IMR-90 (cell line): ENCODE measurements around the gene RMC1. TPM values are rescaled to one million over a fixed set of nuclear protein-coding genes. Genes with fewer than 3 reads are reported as not detected.

ENCODE experiments used
- ATAC-seq: fragments of 200-7000 bp; cut with Tn5 transposase; 2 replicates; pipeline ENCODE4 v1.9.1; 2020; ENCODE audit warnings: low read depth, mild to moderate bottlenecking, moderate library complexity
- BruUV-seq: library from RNA; stranded (reverse); fragments of 400-500 nt; replicated peaks from 2 replicates; lab custom pipeline; 2021; lab: Mats Ljungman, UMichigan
- CTCF ChIA-PET: fragments of 300-600 bp; formaldehyde crosslinking; extraction: SDS; loops from one replicate; lab custom pipeline; 2021; ENCODE audit warnings: antibody characterized with exemption; lab: Yijun Ruan, JAX
- POLR2A ChIA-PET: fragments of 300-600 bp; sonication (Branson Sonifier 250); formaldehyde crosslinking; loops from one replicate; lab custom pipeline; 2022; ENCODE audit warnings: antibody characterized with exemption; ENCODE audit not compliant: unreplicated experiment; lab: Charles Lee
- DNase-seq: peaks from one replicate; pipeline ENCODE4 v3.0.0; 2013
- H2AFZ ChIP-seq: replicated peaks from 2 replicates; pipeline ENCODE3; 2013; ENCODE audit warnings: low read length, mild to moderate bottlenecking; ENCODE audit not compliant: poor library complexity
- H2AK5ac ChIP-seq: 2 replicates; pipeline ENCODE4 v1.6.1; 2013; ENCODE audit warnings: low read depth, low read length, inconsistent platforms
- H2AK9ac ChIP-seq: replicated peaks from 2 replicates; pipeline ENCODE3; 2013; ENCODE audit warnings: mild to moderate bottlenecking, low read depth, low read length, moderate library complexity; ENCODE audit not compliant: poor library complexity
- H2BK120ac ChIP-seq: 2 replicates; pipeline ENCODE4 v1.6.1; 2013; ENCODE audit warnings: low read depth, low read length, inconsistent platforms
- H2BK15ac ChIP-seq: 3 replicates; pipeline ENCODE4 v1.6.1; 2013; ENCODE audit warnings: low read depth, low read length, inconsistent platforms
- H2BK20ac ChIP-seq: 2 replicates; pipeline ENCODE4 v1.6.1; 2013; ENCODE audit warnings: low read depth, mild to moderate bottlenecking, inconsistent platforms, low read length, moderate library complexity
- H2BK5ac ChIP-seq: 2 replicates; pipeline ENCODE4 v1.6.1; 2013; ENCODE audit warnings: mild to moderate bottlenecking, low read depth, low read length, inconsistent platforms; ENCODE audit not compliant: poor library complexity, severe bottlenecking
- H3K14ac ChIP-seq: replicated peaks from 2 replicates; pipeline ENCODE4 v1.6.1; 2013; ENCODE audit warnings: low read depth, low read length, inconsistent platforms
- H3K18ac ChIP-seq: 2 replicates; pipeline ENCODE4 v1.6.1; 2013; ENCODE audit warnings: low read depth, low read length, control low read depth
- H3K23ac ChIP-seq: 2 replicates; pipeline ENCODE4 v1.6.1; 2013; ENCODE audit warnings: low read depth, low read length, inconsistent platforms
- H3K27ac ChIP-seq: 2 replicates; pipeline ENCODE4 v1.5.1; 2013; ENCODE audit warnings: mild to moderate bottlenecking, control low read depth, low read length; ENCODE audit not compliant: insufficient read depth
- H3K27me3 ChIP-seq: 2 replicates; pipeline ENCODE4 v1.6.1; 2013; ENCODE audit warnings: low read length; ENCODE audit not compliant: control insufficient read depth, insufficient read depth
- H3K36me3 ChIP-seq: 2 replicates; pipeline ENCODE4 v1.6.1; 2013; ENCODE audit warnings: low read length, mixed read lengths; ENCODE audit not compliant: control insufficient read depth, insufficient read depth
- H3K4ac ChIP-seq: 2 replicates; pipeline ENCODE4 v1.6.1; 2013; ENCODE audit warnings: low read depth, low read length, inconsistent platforms
- H3K4me1 ChIP-seq: 2 replicates; pipeline ENCODE4 v1.6.1; 2013; ENCODE audit warnings: low read length, mixed read lengths; ENCODE audit not compliant: control insufficient read depth, insufficient read depth
- H3K4me2 ChIP-seq: 2 replicates; pipeline ENCODE4 v1.6.1; 2013; ENCODE audit warnings: low read depth, mild to moderate bottlenecking, control low read depth, low read length, moderate library complexity
- H3K4me3 ChIP-seq: 2 replicates; pipeline ENCODE4 v1.5.1; 2013; ENCODE audit warnings: low read depth, mild to moderate bottlenecking, control low read depth, low read length, moderate library complexity; ENCODE audit not compliant: insufficient read depth
- H3K56ac ChIP-seq: 2 replicates; pipeline ENCODE4 v1.6.1; 2013; ENCODE audit warnings: low read length, inconsistent platforms; ENCODE audit not compliant: insufficient read depth; ENCODE audit errors: extremely low read depth
- H3K79me1 ChIP-seq, 2 experiments: 2 replicates each; pipeline ENCODE4 v1.6.1; 2013; ENCODE audit warnings: low read length in 2 of 2, inconsistent platforms in 1 of 2, low read depth in 1 of 2
- H3K9ac ChIP-seq: 2 replicates; pipeline ENCODE4 v1.6.1; 2013; ENCODE audit warnings: low read depth, low read length, control low read depth
- H3K9me1 ChIP-seq: 2 replicates; pipeline ENCODE4 v1.6.1; 2013; ENCODE audit warnings: low read length, inconsistent platforms; ENCODE audit not compliant: insufficient read depth
- H3K9me3 ChIP-seq: 2 replicates; pipeline ENCODE4 v1.6.1; 2013; ENCODE audit warnings: low read length; ENCODE audit not compliant: control insufficient read depth, insufficient read depth
- H4K20me1 ChIP-seq: 2 replicates; pipeline ENCODE4 v1.6.1; 2013; ENCODE audit warnings: low read length, inconsistent platforms; ENCODE audit not compliant: insufficient read depth
- H4K5ac ChIP-seq: 2 replicates; pipeline ENCODE4 v1.6.1; 2013; ENCODE audit warnings: mild to moderate bottlenecking, low read depth, low read length, control low read depth
- H4K8ac ChIP-seq, 2 experiments: 2 replicates each; pipeline ENCODE4 v1.6.1; 2013; ENCODE audit warnings: low read depth in 2 of 2, low read length in 2 of 2, control low read depth in 1 of 2, inconsistent platforms in 1 of 2
- H4K91ac ChIP-seq: 2 replicates; pipeline ENCODE4 v1.6.1; 2013; ENCODE audit warnings: low read depth, low read length, inconsistent platforms; ENCODE audit not compliant: insufficient read depth
- BHLHE40 ChIP-seq: fragments of 150-350 bp; IDR thresholded peaks from 2 replicates; pipeline ENCODE4 v1.6.1; 2016; ENCODE audit warnings: mild to moderate bottlenecking, low read depth, low read length
- CHD1 ChIP-seq: IDR thresholded peaks from 2 replicates; pipeline ENCODE4 v1.6.1; 2012; ENCODE audit warnings: low read depth, low read length, improper control_type of control experiment
- FOS ChIP-seq: fragments of 150-350 bp; IDR thresholded peaks from 2 replicates; pipeline ENCODE4 v1.6.1; 2016; ENCODE audit warnings: low read depth, low read length
- MAFK ChIP-seq: IDR thresholded peaks from 2 replicates; pipeline ENCODE4 v1.6.1; 2012; ENCODE audit warnings: low read depth, low read length, improper control_type of control experiment
- MAZ ChIP-seq: IDR thresholded peaks from 2 replicates; pipeline ENCODE4 v1.6.1; 2012; ENCODE audit warnings: low read depth, mild to moderate bottlenecking, low read length, improper control_type of control experiment, moderate library complexity, borderline replicate concordance
- MXI1 ChIP-seq: IDR thresholded peaks from 2 replicates; pipeline ENCODE4 v1.6.1; 2012; ENCODE audit warnings: low read depth, mild to moderate bottlenecking, low read length, moderate library complexity, borderline replicate concordance
- NFE2L2 ChIP-seq: fragments of 150-350 bp; IDR thresholded peaks from 2 replicates; pipeline ENCODE4 v1.6.1; 2016; ENCODE audit warnings: low read depth, mild to moderate bottlenecking, low read length
- RAD21 ChIP-seq: IDR thresholded peaks from 2 replicates; pipeline ENCODE4 v1.6.1; 2012; ENCODE audit warnings: low read length, improper control_type of control experiment
- RCOR1 ChIP-seq: IDR thresholded peaks from 2 replicates; pipeline ENCODE4 v1.6.1; 2012; ENCODE audit warnings: mild to moderate bottlenecking, low read length, improper control_type of control experiment; ENCODE audit not compliant: insufficient replicate concordance
- RFX5 ChIP-seq: IDR thresholded peaks from 2 replicates; pipeline ENCODE4 v1.8.0; 2012; ENCODE audit warnings: low read depth, mild to moderate bottlenecking, low read length, moderate library complexity
- SMC3 ChIP-seq: fragments of 150-350 bp; IDR thresholded peaks from 2 replicates; pipeline ENCODE4 v1.6.1; 2016; ENCODE audit warnings: low read depth, mild to moderate bottlenecking, antibody characterized with exemption, low read length, moderate library complexity
- USF2 ChIP-seq: fragments of 150-350 bp; IDR thresholded peaks from 2 replicates; pipeline ENCODE4 v1.6.1; 2017; ENCODE audit warnings: mild to moderate bottlenecking, antibody characterized with exemption, low read length, low read depth
- WGBS, 2 experiments: methylation state at CpG; one replicate each; pipeline versions ENCODE4 v1.1.5 to v1.1.7; 2013; ENCODE audit warnings: missing lambda C conversion rate in 2 of 2; ENCODE audit not compliant: insufficient read length in 1 of 2; ENCODE audit errors: extremely low coverage in 2 of 2; 5-methylcytosine and 5-hydroxymethylcytosine counted together
- dilution Hi-C: fragments of 300-500 bp; cut with HindIII; formaldehyde crosslinking; loops from one replicate; pipeline ENCODE4 v1.14.3; 2018; ENCODE audit warnings: low sequenced_read_pairs; ENCODE audit not compliant: unreplicated experiment
- in situ Hi-C: fragments of 300-500 bp; cut with MboI; formaldehyde crosslinking; loops from 3 replicates; pipeline ENCODE4 v1.14.3; 2019; ENCODE audit warnings: low sequenced_read_pairs, inconsistent platforms, mixed read lengths
- intact Hi-C: fragments of 100-400 bp; cut with micrococcal nuclease; formaldehyde crosslinking; loops from 2 replicates; pipeline ENCODE4 v1.10.0; 2022
- polyA plus RNA-seq, 3 experiments: library from polyadenylated mRNA; depleted of rRNA; stranded (reverse); fragments of >200 nt; gene quantifications; 2 replicates each; pipeline ENCODE4 v1.2.3, GENCODE V29; 2012; ENCODE audit warnings: low replicate concordance in 1 of 3
- total RNA-seq: library from RNA; depleted of rRNA; stranded (reverse); fragments of >200 nt; gene quantifications from 2 replicates; pipeline ENCODE4 v1.2.3, GENCODE V29; 2012
- TF ChIP-seq, protein P1 (sequence below): fragments of 150-350 bp; IDR thresholded peaks from 2 replicates; pipeline ENCODE4 v1.6.1; 2016; ENCODE audit warnings: low read depth, mild to moderate bottlenecking, low read length, moderate library complexity, borderline replicate concordance
- TF ChIP-seq, protein P2 (sequence below): conservative IDR thresholded peaks from 2 replicates; pipeline ENCODE4 v1.5.1; 2012; ENCODE audit warnings: mild to moderate bottlenecking, low read depth, low read length, improper control_type of control experiment

Gene RMC1
- total and polyA plus RNA-seq, 2 of the 4 experiments (the other 2 are of a cell fraction), result 14.2 to 18.0 TPM

- H3K18ac ChIP-seq, result no peak overlapping the region
- ATAC-seq (peak; percentile 98), DNase-seq (peak; percentile 76)
- H2AK9ac ChIP-seq, result no peak overlapping the region
- no peak overlapping the region for H2BK120ac ChIP-seq
- ChIA-PET CTCF (interaction anchor here (0.8 to 1.6 kb wide), 7 partner anchors 8 to 187 kb away, joined by 3 to 7 read pairs (median 5); no protein-coding TSS in a partner anchor), POLR2A (no interaction called here)
- H4K91ac ChIP-seq, result no peak overlapping the region
- H3K14ac ChIP-seq, result no peak overlapping the region
- no peak overlapping the region for H3K9ac ChIP-seq
- H3K56ac ChIP-seq, result no peak overlapping the region
- H4K8ac ChIP-seq, result no peak overlapping the region; a peak in 1 of 4 replicates
- intact Hi-C loops (loop anchor here (1.0 to 2.0 kb wide), 3 partner anchors 71 to 296 kb away; partner anchors contain the start of gene NPC1), in situ Hi-C loops (loop anchor here (5.0 to 10.0 kb wide), 2 partner anchors 186 to 289 kb away; no protein-coding TSS in a partner anchor), dilution Hi-C loops (no loop called here)
- no peak overlapping the region for H2AFZ ChIP-seq
- no peak overlapping the region for H2BK20ac ChIP-seq
- H3K27me3 ChIP-seq, result no peaks in the 10 kb centered on the region
- peaks cover 0 to 3% of the 10 kb centered on the region in 2 experiments; a peak in 1 of 4 replicates for H3K79me1 ChIP-seq
- no peak overlapping the region for H3K4me3 ChIP-seq
- H3K4ac ChIP-seq, result no peak overlapping the region
- H3K9me3 ChIP-seq, result no peaks in the 10 kb centered on the region
- no peak overlapping the region for H3K23ac ChIP-seq
- no peak overlapping the region for H4K5ac ChIP-seq
- no TSS peak for BruUV-seq
- H2AK5ac ChIP-seq, result no peak overlapping the region
- H2BK15ac ChIP-seq, result no peak overlapping the region
- no peaks in the 10 kb centered on the region for H3K9me1 ChIP-seq
- no peaks in the 10 kb centered on the region; the same call in 1 of the 2 replicates for H3K4me1 ChIP-seq
- H2BK5ac ChIP-seq, result no peak overlapping the region
- H3K27ac ChIP-seq, result no peak overlapping the region
- WGBS, 2 experiments, result 50% methylated on average over 4 of the region's 17 CpGs; no CpG with 5 or more reads in 1 of the 2 experiments
- peaks cover 24% of the 10 kb centered on the region for H3K36me3 ChIP-seq
- no peak overlapping the region for H3K4me2 ChIP-seq
- H4K20me1 ChIP-seq, result no peaks in the 10 kb centered on the region
- no peak for TF ChIP-seq CHD1
- no peak for TF ChIP-seq RCOR1
- TF ChIP-seq RAD21, result peak; percentile 81
- TF ChIP-seq USF2, result 0 out of 2 replicates have a peak, but pooled peaks have one; percentile 30
- no peak for TF ChIP-seq NFE2L2
- TF ChIP-seq MAFK, result no peak
- TF ChIP-seq FOS, result no peak
- TF ChIP-seq, protein P1, sequence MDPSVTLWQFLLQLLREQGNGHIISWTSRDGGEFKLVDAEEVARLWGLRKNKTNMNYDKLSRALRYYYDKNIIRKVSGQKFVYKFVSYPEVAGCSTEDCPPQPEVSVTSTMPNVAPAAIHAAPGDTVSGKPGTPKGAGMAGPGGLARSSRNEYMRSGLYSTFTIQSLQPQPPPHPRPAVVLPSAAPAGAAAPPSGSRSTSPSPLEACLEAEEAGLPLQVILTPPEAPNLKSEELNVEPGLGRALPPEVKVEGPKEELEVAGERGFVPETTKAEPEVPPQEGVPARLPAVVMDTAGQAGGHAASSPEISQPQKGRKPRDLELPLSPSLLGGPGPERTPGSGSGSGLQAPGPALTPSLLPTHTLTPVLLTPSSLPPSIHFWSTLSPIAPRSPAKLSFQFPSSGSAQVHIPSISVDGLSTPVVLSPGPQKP, result no peak
- no peak for TF ChIP-seq MXI1
- TF ChIP-seq SMC3, result peak; percentile 76
- no peak for TF ChIP-seq RFX5
- TF ChIP-seq BHLHE40, result no peak
- no peak for TF ChIP-seq MAZ
- TF ChIP-seq, protein P2, sequence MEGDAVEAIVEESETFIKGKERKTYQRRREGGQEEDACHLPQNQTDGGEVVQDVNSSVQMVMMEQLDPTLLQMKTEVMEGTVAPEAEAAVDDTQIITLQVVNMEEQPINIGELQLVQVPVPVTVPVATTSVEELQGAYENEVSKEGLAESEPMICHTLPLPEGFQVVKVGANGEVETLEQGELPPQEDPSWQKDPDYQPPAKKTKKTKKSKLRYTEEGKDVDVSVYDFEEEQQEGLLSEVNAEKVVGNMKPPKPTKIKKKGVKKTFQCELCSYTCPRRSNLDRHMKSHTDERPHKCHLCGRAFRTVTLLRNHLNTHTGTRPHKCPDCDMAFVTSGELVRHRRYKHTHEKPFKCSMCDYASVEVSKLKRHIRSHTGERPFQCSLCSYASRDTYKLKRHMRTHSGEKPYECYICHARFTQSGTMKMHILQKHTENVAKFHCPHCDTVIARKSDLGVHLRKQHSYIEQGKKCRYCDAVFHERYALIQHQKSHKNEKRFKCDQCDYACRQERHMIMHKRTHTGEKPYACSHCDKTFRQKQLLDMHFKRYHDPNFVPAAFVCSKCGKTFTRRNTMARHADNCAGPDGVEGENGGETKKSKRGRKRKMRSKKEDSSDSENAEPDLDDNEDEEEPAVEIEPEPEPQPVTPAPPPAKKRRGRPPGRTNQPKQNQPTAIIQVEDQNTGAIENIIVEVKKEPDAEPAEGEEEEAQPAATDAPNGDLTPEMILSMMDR, result peak; percentile 81
Observed at GRCh38 chr18:23515911-23516546, 12.7 kb downstream of the RMC1 start.
